Measurements from ENCODE around the gene EFNB2. TPM values are rescaled to one million over a fixed set of nuclear protein-coding genes. Genes with fewer than 3 reads are reported as not detected.

Gene EFNB2
- total and polyA plus RNA-seq, 2 of the 13 experiments (the other 11 are each of a cell fraction or from before 2014, with no cell fraction given): 0.11 to 0.20 TPM

DNA sequence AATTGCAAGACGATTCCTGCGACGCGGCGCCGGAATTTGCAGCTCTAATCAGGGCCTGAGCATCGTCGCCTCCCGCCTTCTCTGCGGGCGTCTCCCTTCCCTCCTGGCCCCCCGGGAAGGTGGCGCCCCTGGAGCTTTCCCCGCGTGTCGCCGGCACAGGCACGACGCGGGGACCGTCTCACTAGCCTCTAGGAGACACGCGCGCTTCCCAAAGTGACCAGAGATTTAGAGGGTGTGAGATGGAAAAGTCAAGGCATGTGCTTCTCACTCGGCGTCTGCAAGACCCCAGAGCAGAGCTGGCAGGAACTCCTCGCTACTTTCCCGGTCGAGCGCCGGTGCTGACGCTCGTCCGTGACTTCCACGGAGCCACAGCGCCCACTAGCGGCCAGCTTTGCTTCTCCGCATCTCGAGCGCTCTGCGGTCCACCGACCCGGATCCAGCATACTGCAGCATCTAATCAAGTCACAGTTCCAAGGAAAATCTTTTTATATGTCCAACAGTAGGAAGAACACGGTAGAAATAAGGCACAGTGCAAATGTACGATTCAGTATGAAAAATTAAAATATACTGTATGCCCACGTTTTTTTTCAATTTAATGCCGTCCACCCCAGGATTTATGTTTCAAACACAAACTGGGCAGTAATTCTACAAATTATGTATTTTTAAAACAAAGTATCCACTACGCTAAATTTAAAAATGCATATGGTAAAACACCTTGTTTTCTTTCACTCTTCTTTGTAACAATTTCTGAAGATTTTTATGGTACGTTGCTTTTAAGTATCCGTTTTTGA is 977 bp upstream of the EFNB2 start (continued):
- TF ChIP-seq, protein P1, sequence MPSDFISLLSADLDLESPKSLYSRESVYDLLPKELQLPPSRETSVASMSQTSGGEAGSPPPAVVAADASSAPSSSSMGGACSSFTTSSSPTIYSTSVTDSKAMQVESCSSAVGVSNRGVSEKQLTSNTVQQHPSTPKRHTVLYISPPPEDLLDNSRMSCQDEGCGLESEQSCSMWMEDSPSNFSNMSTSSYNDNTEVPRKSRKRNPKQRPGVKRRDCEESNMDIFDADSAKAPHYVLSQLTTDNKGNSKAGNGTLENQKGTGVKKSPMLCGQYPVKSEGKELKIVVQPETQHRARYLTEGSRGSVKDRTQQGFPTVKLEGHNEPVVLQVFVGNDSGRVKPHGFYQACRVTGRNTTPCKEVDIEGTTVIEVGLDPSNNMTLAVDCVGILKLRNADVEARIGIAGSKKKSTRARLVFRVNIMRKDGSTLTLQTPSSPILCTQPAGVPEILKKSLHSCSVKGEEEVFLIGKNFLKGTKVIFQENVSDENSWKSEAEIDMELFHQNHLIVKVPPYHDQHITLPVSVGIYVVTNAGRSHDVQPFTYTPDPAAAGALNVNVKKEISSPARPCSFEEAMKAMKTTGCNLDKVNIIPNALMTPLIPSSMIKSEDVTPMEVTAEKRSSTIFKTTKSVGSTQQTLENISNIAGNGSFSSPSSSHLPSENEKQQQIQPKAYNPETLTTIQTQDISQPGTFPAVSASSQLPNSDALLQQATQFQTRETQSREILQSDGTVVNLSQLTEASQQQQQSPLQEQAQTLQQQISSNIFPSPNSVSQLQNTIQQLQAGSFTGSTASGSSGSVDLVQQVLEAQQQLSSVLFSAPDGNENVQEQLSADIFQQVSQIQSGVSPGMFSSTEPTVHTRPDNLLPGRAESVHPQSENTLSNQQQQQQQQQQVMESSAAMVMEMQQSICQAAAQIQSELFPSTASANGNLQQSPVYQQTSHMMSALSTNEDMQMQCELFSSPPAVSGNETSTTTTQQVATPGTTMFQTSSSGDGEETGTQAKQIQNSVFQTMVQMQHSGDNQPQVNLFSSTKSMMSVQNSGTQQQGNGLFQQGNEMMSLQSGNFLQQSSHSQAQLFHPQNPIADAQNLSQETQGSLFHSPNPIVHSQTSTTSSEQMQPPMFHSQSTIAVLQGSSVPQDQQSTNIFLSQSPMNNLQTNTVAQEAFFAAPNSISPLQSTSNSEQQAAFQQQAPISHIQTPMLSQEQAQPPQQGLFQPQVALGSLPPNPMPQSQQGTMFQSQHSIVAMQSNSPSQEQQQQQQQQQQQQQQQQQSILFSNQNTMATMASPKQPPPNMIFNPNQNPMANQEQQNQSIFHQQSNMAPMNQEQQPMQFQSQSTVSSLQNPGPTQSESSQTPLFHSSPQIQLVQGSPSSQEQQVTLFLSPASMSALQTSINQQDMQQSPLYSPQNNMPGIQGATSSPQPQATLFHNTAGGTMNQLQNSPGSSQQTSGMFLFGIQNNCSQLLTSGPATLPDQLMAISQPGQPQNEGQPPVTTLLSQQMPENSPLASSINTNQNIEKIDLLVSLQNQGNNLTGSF (CRISPR knock-in tag; IDR thresholded peaks at IDR 0.05): no peak
- TF ChIP-seq ZNF101 (CRISPR knock-in tag; IDR thresholded peaks at IDR 0.05; ENCODE audit: borderline replicate concordance, low read depth) (no peak), IRX3 (CRISPR knock-in tag; IDR thresholded peaks at IDR 0.05; ENCODE audit: borderline replicate concordance, low read depth) (no peak), TGIF2 (CRISPR knock-in tag; IDR thresholded peaks at IDR 0.05) (no peak), EED (CRISPR knock-in tag; IDR thresholded peaks at IDR 0.05) (0 out of 2 replicates have a peak, but pooled peaks have one; percentile 68), MZF1 (CRISPR knock-in tag; IDR thresholded peaks at IDR 0.05; ENCODE audit: borderline replicate concordance) (no peak), POGZ (CRISPR knock-in tag; IDR thresholded peaks at IDR 0.05) (no peak), ZNF383 (CRISPR knock-in tag; IDR thresholded peaks at IDR 0.05; ENCODE audit: borderline replicate concordance) (no peak), GATAD1 (CRISPR knock-in tag; IDR thresholded peaks at IDR 0.05) (no peak), ZNF678 (CRISPR knock-in tag; IDR thresholded peaks at IDR 0.05) (no peak), MEIS1 (CRISPR knock-in tag; IDR thresholded peaks at IDR 0.05; ENCODE audit: borderline replicate concordance) (no peak), DR1 (CRISPR knock-in tag; IDR thresholded peaks at IDR 0.05) (no peak)
- TF ChIP-seq, protein P2, sequence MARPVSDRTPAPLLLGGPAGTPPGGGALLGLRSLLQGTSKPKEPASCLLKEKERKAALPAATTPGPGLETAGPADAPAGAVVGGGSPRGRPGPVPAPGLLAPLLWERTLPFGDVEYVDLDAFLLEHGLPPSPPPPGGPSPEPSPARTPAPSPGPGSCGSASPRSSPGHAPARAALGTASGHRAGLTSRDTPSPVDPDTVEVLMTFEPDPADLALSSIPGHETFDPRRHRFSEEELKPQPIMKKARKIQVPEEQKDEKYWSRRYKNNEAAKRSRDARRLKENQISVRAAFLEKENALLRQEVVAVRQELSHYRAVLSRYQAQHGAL (CRISPR knock-in tag; IDR thresholded peaks at IDR 0.05; ENCODE audit: not compliant biosample characterization): no peak
- TF ChIP-seq, protein P3, sequence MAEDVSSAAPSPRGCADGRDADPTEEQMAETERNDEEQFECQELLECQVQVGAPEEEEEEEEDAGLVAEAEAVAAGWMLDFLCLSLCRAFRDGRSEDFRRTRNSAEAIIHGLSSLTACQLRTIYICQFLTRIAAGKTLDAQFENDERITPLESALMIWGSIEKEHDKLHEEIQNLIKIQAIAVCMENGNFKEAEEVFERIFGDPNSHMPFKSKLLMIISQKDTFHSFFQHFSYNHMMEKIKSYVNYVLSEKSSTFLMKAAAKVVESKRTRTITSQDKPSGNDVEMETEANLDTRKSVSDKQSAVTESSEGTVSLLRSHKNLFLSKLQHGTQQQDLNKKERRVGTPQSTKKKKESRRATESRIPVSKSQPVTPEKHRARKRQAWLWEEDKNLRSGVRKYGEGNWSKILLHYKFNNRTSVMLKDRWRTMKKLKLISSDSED (CRISPR knock-in tag; IDR thresholded peaks at IDR 0.05): no peak
- TF ChIP-seq, protein P4, sequence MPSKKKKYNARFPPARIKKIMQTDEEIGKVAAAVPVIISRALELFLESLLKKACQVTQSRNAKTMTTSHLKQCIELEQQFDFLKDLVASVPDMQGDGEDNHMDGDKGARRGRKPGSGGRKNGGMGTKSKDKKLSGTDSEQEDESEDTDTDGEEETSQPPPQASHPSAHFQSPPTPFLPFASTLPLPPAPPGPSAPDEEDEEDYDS (CRISPR knock-in tag; IDR thresholded peaks at IDR 0.05): no peak
- TF ChIP-seq, protein P5, sequence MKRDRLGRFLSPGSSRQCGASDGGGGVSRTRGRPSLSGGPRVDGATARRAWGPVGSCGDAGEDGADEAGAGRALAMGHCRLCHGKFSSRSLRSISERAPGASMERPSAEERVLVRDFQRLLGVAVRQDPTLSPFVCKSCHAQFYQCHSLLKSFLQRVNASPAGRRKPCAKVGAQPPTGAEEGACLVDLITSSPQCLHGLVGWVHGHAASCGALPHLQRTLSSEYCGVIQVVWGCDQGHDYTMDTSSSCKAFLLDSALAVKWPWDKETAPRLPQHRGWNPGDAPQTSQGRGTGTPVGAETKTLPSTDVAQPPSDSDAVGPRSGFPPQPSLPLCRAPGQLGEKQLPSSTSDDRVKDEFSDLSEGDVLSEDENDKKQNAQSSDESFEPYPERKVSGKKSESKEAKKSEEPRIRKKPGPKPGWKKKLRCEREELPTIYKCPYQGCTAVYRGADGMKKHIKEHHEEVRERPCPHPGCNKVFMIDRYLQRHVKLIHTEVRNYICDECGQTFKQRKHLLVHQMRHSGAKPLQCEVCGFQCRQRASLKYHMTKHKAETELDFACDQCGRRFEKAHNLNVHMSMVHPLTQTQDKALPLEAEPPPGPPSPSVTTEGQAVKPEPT (CRISPR knock-in tag; IDR thresholded peaks at IDR 0.05; ENCODE audit: low read depth): no peak
- TF ChIP-seq, protein P6, sequence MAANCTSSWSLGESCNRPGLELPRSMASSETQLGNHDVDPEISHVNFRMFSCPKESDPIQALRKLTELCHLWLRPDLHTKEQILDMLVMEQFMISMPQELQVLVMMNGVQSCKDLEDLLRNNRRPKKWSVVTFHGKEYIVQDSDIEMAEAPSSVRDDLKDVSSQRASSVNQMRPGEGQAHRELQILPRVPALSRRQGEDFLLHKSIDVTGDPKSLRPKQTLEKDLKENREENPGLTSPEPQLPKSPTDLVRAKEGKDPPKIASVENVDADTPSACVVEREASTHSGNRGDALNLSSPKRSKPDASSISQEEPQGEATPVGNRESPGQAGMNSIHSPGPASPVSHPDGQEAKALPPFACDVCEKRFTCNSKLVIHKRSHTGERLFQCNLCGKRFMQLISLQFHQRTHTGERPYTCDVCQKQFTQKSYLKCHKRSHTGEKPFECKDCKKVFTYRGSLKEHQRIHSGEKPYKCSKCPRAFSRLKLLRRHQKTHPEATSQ (CRISPR knock-in tag; IDR thresholded peaks at IDR 0.05; ENCODE audit: borderline replicate concordance): 0 out of 2 replicates have a peak, but pooled peaks have one; percentile 51
